HuH-7 (cell line): ENCODE data around the gene FGGY.
"Not testable (repeated sequence)": the region's sequence is repeated elsewhere in the genome, so short reads cannot be mapped to it uniquely, and the experiment has no call there.

Experiments used
- DNase-seq: peaks from one replicate; pipeline ENCODE4 v3.0.0; 2011; ENCODE audit warnings: low spot score

Gene FGGY

DNA sequence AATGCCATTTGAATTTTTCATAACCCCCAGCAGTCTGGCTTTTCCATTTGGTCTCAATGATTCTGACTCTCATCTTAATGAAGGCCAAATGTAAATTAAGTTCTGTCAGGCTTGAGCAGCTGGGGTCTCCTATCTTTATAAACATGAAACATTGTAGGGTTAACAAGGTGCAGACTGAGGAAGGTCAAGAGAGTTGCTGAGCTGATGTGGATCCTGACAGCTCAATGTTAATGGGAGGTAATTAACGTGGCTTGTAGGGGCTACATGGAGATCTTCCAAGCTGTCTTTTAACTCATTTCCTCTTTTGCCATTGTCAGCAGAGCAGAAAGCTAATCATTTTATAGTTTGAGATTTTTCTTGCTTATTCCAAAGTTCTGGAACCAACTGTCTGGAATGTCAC is 55.2 kb downstream of the FGGY start:
- no peak for DNase-seq

DNA sequence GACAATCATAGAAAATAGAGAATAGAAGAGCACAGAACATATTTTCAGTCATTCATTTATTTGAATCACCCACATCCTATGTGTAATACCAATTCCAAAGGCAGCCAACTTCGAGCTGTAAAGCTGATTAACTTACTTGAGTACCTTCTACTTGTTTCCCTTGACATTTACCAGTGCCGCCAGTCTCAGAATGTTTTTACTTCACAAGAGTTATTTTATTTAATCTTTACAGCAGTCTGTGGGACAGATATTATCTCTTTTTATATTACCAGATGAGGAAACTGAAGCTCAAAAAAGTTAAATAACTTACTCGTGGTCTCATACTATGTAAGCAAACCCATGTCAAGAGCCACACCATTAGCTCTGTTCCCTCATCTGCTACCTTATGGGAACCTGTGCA is 56.6 kb downstream of the FGGY start:
- no peak for DNase-seq

DNA sequence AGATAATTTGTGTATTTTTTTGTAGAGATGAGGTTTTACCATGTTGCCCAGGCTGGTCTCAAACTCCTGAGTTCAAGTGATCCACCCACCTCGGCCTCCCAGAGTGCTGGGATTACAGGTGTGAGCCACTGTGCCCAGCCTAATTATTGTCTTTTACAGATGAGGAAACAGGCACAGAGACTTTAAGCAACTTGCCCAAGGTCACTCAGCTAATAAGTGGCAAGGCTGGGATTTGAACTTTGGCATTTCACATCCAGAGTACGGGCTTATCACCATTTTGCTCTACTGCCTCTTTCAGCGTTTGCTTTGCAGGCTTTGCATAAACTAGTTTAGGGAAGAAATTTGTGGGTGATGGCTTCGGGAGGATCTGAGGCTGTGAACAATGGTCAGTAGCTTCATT is 57.3 kb downstream of the FGGY start:
- not testable (repeated sequence) for DNase-seq

DNA sequence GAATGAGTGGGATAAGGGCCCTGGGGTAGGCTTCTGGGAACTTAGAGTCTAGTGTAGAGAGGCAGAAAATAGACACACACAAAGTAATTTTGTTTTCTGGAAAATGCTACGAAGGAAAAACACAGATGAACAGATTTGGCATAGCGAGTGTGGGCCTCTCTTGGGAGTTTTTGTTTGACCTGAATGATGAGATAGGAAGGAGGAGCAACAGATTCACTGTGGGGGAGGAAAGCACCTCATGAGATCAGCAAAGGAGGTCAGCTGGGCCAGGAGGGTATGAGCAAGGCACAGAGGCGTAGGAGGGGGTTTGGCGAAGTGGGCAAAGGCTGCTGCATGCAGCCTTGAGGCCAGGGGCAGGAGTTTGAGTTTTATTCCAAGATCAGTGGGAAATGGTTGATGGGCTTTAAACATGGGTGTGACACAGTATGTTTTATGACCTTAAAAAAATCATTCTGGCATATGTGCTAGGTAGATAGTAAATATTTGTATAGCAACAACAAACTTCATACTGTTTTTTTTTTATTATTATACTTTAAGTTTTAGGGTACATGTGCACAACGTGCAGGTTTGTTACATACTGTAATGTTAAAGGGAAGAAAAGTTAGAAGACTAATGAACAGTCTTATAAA is 57.9 kb downstream of the FGGY start:
- DNase-seq = no peak

DNA sequence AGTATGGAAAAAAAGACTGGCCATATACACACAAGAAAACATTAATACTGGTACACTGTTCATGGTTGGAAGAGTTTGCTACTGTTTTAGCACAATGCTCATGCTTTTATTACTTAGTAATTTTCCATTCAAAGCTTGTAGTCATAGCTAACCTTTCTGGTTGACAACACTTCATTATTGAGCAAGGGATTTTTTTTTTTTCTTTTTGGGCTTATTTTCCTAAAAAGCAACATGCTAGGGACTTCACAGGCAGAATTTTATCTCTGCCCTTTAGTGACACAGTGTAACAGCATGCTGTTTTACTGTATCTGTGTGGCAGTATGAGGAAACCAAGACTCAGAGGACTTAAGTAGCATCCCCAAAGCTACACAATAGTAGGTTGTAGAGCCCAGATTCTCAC is 58.5 kb downstream of the FGGY start:
- no peak for DNase-seq

DNA sequence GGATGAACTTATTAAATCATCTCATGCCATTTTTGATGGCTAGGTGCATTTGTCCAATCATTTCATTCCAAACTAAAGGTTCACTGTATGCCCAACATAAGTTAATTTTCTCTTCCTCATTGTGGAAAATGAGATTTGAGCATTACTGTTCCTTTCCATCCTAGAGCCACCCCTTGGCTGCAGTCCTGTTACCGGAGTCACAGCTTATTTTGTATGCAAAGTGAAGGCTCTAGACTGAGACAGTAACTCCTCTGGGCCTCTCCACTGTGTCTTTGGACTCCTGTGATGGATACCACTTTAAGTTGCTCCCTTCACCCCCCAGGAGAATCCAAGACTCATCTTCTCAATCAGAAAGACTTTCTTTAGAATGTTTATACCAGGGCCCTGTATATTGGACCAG is 59.7 kb downstream of the FGGY start:
- no peak for DNase-seq

DNA sequence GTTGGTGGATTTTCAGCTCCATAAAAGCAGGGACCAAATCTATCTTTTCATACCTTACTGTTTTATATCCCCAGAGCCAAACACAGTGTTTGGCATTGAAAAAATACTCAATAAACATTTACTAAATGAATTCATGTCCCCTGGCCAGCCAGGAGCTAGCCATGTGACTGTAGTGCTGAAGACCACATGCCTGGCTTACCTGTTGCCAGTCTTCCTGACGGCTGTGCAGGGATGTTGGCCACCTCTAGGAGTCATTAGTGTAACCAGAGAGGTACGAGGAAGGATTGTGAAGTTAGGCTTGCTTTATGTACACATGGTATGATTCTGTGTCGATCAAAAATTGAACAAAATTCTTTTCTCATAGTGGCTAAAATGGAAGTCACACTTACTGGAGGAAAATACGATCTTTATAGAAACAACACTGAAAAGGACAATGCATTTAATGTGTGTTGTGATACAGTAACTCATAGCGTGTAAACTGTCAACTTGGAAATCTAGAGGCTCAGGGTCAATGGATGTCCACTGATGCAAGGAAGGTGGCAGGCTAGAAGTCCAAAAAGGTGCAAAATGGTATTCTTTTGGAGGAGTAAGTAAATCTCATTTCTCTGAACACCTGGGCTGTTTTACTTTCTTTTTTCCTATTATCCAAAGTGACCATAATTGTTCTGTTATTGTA is 60.9 kb downstream of the FGGY start:
- no peak for DNase-seq

DNA sequence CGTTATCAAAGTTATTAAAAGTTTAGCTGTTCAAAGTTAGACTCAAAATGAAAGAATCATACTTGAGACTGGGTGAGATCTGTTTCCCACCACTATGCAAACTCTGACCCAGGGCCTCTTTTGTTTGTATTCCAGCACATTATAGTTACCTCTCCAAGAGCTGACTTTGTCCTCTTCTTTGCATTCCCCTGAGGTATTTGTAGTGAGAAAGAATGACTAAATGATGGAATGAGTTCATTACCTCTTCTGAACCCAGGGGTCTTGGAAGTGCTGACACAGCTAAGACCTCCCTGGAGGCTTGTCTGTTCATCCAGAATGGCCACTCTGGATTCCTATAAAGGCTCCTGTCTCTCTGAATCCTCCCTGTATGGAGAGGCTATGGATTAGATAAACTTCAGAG is 62.4 kb downstream of the FGGY start:
- no peak for DNase-seq

DNA sequence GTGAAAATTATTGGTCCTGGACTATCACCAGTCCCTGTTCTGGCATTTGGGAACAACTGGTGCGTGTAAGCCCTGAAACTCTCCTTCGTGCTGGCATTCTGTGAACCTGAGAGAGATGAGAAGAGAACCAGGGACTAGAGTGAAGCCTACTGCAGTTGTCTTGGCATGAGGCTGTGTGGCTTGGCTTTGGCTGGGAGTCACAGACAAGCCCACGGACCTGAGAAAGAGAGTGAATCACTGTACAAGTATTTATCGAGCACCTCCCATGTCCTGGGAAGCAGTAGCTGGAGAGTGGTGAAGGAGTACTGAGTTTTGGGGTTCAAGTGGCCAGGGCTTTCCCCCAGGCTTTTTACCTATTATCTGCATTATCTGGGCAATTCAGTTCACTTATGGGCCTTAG is 63.3 kb downstream of the FGGY start:
- no peak for DNase-seq

DNA sequence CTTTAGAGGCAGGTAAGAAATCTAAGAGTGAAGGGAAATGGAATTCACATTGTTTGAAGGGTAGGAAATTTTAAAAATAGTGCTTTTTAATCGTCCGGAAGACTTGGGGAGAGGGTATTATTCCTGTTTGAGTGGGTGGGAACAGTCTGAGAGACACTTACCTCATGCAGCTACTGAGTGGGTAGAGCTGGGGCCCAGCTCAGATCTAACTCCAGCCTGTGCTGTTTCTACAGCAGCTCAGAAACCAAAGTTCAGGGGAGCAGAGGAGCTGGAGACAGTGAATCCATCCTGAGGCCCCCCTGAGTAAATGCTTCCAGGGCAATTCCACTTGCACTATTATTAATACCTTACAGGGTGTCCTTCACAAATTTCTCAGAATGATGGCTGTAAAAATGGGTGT is 63.8 kb downstream of the FGGY start:
- no peak for DNase-seq

DNA sequence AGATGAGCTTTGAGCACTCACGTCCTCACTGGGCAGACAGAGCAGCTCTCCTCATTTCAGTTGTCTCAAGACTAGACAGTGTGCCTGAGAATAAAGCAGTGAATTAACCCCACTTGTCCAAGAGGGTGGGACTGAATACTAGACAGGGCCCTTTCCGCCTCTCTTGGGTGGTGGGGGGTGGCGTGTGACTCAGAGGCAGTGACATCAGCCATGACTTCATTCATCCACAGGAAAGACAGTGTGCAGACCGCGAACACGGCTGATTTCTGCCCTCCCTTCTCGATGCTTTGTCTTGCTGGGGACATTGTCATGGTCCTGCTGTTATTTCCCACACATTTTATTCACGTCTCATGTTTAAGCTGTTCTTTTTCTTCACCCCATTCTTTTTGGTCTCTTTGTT is 64.9 kb downstream of the FGGY start:
- no peak for DNase-seq

DNA sequence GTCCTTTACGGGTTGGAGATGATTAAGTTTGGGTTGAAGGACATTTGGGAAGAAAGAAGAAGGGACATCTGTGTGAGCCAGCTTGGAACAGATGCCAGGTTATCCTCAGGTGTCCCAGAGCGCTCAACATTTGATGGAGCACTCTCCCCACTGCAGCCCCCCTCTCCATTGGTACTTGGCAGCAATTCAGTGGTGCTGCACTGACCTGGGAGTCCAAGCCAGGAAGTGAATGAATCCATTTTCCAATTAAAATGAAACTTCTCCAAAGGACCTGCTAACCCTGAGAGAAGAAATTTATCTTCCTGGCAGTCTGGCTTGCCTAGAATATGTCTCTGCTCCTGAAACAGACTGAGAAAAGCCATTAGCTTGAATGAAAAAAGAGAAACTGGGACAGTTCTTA is 67.1 kb downstream of the FGGY start:
- DNase-seq = no peak

DNA sequence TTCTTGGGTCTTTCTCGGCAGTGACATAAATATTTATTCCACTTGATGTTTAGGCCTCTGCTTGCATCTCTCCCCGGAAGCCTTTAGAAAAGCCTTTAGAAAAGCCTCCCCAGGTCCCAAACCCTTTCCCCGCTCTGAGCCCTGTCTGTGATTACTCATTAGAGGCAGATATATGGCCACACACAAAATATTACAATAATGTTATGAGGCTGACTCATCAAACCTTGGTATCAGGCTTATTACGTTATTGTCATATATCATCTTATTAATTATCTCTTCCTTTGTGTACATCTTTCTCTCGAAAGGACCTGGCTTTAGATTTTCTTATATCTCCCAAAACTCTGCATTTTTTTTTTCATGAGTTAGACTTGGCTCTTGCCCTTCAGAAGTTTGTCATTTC is 69.5 kb downstream of the FGGY start:
- DNase-seq = no peak

DNA sequence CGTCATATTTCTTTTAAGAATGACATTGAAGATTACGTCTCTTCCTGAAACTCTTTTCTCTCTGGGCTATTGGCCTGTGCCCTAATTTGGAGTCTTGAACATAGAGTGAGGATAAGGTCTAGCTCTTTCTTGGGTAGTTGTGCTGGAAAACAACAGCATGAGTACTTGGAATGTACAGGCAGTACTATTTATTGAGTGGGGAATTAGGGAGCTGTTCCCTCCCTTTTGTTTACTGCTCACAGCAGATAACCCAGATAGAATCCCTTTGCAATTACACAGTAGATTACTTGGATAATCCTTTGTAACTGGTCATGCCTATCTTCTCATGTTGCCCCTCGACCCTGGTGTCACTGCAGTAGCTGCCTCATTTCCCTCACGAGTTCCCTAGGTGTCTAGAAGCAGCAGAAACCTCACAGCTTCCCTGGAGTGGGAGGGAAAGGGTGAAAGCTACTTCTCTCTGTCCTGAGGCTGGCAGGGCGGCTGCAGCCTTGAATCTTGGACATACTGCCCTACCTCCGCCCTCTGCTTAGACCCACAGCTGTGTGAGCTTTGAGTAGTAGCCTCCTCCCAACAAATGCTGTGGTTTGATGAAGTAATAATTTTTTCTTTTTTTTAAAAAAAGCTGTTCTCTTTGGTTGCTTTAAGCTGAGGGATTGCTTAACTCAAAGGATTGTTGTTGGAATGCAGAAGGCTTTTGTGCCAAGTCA is 70.6 kb downstream of the FGGY start:
- no peak for DNase-seq

DNA sequence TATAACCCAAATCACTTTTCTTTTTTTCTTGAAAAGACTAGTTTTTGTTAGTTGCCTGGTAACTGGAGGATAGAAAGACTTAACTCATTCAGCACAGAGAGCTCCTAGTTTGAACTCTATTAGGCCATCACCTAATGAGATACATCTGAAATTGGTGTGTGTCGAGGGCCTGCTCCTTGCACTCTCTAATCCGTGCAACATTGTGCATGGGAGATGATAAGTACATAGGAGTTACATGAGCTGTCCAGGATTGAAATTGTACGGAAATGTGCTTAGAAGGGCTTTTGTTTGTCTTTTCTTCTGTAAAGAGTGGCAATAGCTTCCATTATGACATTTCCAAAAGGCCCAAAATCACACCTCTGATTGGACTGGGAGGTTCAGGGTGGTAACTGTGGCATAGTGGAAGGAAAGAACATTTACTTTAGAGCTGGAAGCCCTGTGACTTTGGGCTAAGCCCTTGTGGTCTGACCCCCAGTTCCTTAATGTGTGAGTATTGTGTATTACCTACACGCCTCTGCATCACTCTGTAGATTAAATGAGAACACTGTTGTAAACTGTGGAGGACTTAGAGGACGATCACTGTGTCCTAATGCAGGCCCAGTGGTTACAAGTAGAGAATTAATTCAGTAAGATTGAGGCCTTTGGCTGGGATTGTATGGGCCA is 71.2 kb downstream of the FGGY start:
- DNase-seq = no peak

DNA sequence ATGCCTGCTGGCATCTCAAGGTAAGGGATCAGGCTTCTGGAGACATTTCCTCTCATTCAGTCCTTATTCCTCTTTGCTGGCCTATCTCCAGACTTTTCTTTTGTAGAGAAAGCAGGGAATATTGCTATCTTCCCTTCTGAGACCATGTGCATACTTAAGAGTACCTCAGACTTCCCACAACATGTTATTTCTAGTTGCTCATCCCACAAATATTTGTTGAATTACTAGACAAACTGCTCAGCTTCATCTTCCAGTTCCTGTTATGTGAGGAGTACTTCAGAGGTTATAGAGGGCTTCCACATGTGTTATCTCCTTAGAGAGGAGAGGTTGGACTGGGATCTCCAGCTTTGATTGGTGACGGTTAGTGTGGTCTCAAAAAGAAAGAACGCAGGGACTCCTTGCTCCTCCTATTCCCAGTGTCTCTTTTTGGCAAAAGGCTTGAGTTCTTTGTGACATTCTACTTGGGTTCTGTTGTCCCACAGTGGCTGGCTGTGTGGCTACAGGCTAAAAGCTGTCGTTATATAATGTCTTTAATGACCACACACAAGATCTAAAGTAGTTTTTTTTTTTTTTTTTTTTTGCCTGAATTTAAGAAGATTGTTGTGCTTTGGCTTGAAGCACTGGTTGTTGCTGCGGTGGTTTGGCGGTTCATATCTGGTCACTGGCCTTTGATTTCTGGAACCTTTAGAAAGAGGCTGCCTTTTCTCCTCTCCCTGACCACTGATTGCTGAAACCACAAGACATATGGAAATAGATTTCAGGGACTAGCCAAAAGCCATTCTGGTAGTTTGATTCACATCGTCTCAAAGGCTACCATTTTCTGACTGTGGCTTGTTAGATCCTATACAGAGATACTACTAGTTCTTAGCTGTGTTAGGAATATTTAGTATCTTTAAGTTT is 78.7 kb downstream of the FGGY start:
- no peak for DNase-seq

DNA sequence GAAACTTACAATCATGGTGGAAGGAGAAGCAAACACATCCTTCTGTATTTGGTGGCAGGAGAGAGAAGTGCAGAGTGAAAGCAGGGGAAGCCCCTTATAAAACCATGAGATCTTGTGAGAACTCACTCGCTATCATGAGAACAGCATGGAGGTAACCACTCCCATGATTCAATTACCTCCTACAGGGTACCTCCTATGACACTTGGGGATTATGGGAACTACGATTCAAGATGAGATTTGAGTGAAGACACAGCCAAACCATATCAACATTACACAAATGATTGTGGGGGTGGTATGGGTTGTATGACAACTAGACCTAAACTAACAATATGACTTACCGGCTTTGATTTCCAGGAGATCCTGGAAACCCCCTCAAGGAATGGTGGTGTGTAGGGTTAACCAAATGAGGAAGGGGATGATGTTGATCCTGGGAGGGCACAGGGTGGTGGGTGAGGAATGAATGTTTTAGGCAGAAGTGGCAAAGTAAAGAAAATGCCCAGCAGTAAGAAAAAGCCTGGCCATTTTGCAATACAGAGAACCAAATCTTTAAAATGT is 80.5 kb downstream of the FGGY start:
- DNase-seq = no peak

DNA sequence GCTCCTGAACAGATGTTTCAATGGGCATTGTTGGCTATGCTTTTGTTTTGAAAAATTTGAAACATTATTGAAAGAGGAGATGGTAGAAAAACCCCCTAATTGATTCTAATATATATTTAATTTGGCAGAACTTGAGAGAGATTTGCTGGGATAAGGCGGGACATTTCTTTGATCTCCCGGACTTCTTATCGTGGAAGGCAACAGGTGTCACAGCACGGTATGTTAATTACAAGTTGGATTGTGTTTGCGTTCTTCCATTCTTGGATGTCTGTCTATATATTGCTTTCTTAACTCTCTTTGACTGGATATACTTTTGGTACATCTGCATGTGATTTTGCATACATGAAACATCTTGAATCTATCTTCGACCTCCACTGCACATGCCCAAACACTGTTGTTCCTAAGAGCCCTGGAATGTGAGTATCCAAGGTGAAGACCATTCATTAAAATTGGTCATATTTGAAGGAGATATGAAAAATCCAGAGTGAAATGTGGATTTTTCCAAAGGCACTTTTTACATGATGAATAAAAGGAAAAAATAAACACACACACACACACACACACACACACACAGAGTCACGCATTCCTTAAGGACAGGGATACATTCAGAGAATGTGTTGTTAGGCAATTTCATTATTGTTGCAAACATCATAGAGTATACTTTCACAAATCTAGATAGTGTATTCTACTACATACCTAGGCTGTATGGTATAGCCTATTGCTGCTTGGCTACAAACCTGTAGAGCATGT is 81.9 kb downstream of the FGGY start:
- DNase-seq = no peak

DNA sequence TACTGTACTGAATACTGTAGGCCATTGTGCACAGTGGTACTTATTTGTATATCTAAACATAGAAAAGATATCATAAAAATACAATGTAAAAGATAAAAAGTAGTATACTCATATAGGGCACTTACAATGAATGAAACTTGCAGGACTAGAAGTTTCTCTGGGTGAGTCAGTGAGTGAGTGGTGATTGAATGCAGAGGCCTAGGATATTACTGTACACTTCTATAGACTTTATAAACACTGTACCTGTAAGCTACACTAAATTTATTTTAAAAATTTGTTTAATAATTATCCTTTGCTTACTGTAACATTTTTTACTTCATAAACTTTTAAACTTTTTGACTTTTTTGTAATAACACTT is 82.5 kb downstream of the FGGY start:
- no peak for DNase-seq

DNA sequence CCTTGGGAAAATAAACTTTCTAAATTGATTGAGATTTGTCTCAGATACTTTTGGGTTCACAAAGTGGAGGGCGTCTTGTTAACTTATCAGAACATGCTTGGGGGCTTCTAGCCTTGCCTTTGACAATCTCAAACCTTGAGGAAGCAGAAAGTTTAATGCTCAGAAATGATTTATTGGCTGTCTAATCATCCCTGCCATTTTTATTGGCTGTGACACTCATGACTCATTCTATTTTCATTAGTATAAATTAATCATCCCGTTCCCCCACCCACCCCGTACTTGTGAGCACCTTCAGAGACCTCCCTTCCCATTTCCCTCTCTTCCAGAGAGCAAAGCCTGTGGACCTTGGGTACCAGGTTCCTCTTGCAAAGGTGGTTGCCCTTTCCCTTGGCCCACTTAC is 87.1 kb downstream of the FGGY start:
- no peak for DNase-seq

DNA sequence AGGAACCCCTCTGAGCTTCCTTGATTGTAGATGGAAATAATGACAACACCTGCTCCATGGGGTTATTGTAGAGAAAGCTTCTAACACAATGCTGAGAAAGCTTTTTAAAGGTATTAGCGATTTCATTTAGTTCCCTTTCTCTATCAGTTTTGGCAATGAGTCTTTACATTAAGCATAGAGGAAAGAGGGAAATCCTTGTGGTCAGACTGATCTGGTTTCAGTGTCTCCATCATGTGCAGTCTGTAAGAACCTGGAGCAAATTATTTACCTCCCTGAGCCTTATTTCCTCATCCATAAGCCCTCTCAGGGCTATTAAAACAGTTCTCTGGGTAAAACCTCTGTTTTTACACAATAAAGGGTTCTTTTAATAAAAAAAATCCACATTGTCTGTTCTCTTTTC is 87.5 kb downstream of the FGGY start:
- DNase-seq = no peak
